NCI-H1092 (cell line): ENCODE measurements around the gene SQOR.

Experiments used
- DNase-seq: peaks from one replicate; lab custom pipeline; 2025; lab: John Stamatoyannopoulos, UW

SQOR gene

DNA sequence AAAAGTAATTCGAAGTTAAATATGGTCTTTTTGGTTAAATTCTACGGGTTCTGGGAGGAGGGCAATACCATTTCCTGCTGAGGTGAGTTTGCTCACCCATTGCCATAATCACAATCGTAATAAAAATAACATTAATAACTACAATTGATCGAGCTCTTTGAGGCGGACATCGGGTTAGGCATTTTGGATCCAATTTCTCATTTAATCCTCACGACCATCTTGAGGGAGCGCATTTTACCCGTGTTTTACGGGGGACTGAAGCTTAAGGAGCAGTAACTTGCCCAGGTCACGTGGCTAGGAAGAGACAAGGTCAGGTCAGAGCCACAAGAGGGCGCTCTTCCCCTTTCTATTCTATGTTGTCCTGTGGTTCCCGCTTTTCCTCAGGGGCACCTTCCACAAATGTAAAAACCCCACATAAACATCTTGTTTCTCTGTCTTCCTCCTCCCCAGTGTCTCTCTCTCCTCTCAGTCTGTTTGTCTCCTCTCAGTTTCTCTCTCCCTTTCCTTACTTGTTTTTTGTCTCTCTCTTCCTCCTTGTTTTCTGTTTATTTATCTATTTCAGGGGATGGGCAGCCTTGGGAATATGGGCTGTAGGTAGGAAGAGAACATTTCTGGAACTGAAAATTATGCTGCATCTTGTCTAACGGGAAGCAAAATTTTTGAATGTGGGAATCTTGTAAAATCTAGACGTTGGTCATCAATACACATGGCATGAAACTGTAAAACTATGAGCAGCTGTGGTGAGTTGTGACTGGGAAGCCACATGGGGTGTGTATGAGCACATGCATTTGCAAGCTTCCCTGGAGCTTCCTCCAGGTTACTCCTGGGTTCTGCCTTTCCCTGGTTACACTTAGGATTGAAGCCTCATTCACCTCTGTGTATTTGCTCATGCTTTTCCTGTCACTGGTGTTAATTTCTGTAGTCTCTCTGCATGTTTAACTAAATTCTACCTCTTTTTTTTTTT, 71.0 kb downstream of the SQOR start:
- DNase-seq = peak; percentile 60

GRCh38 chr15:45710657-45711056, 75.8 kb downstream of the SQOR start:
- DNase-seq = peak; percentile 8

DNA sequence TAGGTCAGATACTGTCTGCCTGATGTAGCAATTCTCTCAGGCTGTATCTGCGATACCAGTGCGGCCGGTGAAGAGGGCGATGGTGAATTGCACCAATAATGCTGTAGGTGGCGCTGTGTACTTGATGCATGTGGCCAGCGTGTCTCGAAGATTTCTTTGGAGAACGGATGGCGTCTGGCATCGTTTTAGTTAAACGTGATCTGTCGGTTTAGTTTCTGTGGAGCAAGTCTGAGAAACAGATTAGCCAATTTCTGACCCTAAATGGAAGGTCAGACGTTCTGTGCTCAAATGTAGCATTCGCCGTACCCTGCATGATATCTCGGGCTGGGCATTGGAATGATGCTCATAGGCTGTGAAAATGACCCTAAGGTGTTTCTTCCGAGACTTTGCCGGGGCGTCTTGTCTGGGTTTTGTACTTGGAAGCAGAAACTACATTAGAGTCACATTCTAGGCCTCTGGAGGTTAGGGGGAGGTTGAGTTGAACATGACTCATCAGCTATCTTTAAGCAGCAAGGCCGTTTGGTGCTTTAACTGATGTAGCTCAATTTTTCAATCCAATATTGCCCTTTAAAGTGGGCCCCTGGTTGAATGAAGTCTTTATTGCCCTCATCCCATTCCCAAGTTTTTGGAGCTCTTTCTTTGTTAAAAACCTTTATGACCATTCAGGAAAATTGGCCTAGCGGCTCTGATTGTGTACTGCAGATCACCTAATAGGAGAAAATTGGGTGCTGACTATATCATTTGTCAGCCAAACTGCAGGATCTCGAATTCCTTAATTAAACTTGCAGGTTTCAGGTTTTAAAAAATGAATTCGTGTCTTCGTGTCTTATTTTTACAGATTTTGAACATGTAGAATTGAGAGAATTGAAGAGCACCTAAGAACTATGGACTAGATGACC, 80.0 kb downstream of the SQOR start:
- DNase-seq = peak; percentile 46

DNA sequence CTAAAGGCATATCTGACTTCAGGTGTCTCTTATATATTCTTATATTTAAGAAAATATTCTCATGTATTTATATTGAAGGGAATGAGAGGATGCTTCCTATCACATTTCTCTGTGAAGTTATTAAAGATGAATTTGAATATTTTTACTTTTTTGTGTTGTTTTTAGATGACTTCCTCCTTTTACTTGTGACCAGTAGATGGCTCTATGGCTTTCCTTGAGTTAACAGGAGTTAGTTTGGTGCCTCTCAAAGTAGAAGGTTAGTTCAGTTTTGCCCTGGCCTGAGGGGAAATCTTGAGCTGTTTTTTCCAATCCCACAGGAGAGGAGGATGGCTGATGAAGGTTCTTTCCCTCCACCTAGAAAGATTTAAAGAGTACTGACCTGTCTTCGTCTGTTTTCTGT, 80.7 kb downstream of the SQOR start:
- no peak for DNase-seq

- DNase-seq = no peak
Observed at GRCh38 chr15:45719490-45719889, 84.7 kb downstream of the SQOR start.

GRCh38 chr15:45720183-45720582, 85.4 kb downstream of the SQOR start:
- no peak for DNase-seq

- no peak for DNase-seq
Observed at GRCh38 chr15:45728641-45729040, 93.8 kb downstream of the SQOR start.

DNA sequence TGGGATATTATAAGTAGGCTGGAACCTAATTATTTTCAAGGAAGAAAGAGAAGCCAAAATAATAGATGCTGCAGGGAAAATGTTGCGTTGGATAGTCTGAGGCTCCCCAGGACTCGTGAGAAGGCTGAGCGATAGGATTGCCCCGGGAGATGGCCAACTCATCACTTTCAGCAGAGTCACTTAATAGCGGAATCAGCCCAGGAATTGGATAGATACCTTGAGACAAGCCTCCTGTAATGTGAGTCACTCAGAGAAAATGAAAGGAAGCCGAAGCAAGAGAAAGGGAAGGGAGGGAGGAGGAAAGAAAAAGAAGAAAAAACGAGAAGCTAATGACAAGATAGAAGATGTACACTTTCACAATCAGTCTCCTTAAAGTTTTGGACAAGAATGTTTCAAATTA, 94.3 kb downstream of the SQOR start:
- no peak for DNase-seq

- DNase-seq = no peak
Observed at GRCh38 chr15:45731343-45731742, 96.5 kb downstream of the SQOR start.

GRCh38 chr15:45732662-45733061, 97.8 kb downstream of the SQOR start:
- peak; percentile 21 for DNase-seq

GRCh38 chr15:45734260-45734711, 99.5 kb downstream of the SQOR start:
- no peak for DNase-seq
